ENCODE measurements around the gene MFN2.
"Not testable (repeated sequence)": the region's sequence is repeated elsewhere in the genome, so short reads cannot be mapped to it uniquely, and the experiment has no call there.

The MFN2 gene

DNA sequence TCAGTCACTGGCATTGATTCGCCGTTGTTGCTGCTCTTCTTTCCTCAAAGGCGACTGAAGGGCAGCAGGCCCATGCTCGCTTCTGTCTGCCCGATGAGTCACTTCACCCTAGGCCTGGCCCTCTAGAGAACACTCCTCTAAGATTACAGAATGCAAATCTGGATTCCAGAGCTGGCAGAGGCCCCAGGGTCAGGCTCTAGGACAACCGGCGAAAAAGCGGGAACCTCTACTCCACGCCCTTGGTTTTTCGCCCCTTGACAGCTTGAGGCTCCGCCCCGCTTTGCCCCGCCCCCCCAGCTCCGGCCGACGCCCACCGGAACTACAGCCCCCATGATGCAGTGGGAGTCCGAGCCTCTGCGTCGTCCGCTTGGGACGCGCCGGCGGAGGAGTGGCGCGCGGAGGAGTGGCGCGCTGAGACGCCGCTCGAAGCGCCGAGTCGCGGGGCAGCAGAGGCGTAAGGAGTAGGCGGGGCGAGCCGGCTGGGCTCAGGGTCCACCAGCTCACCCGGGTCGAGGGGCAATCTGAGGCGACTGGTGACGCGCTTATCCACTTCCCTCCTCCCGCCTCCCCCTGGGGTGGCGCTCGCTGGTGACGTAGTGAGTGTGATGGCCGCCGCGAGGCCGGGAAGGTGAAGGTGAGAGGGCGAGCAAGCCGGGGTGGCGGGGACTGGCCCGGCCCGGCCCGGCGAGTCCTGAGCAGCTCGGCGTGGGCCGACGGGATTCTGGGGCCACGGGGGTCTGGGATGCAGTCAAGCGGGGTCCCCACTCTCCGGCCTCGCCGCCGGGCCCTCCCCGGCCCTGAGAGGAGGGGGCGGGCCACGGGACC is at the start of gene MFN2:
MFN2 (plus strand) TSS at position 594 of the 825 bp plus-strand sequence. CDS start 8,725 bp downstream, outside the sequence.
- peak; percentile 78 for DNase-seq (ENCODE audit: low read depth)

DNA sequence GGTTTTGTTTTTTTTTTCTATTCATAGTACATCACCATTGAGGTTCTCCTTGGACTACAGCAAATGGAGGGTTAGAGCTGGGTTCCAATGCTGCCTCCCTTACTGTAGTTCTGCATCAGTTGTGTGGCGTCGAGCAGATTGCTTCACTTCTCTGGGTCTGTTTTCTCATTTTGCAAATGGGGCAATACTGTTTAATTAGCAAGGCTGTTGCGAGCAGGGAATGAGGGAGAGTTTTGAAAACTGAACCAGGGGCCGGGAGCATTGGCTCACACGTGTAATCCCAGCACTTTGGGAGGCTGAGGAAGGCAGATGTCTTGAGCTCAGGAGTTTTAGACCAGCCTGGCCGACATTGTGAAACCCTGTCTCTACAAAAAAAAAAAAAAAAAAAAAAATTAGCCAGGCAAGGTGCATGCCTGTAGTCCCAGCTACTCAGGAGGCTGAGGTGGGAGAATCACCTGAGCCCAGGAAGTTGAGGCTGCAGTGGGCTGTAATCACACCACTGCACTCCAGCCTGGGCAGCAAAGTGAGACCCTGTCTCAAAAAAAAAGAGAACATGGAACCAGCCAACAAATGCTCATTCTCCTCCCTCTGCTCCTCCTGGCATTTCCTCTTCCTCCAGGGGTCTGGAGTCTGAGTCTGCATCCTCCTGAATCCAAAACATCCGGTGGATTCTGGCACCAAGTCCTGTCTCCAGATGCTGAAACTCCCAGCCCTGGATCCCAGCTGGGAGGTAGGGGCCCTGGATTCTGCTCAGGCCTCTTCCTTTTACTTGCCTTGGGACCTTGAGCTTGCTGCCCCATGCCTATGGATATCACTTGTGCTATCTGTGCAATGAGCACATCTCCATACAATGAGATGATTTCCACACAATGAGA is 49.4 kb upstream of the MFN2 start:
- DNase-seq (ENCODE audit: low read depth): no peak

DNA sequence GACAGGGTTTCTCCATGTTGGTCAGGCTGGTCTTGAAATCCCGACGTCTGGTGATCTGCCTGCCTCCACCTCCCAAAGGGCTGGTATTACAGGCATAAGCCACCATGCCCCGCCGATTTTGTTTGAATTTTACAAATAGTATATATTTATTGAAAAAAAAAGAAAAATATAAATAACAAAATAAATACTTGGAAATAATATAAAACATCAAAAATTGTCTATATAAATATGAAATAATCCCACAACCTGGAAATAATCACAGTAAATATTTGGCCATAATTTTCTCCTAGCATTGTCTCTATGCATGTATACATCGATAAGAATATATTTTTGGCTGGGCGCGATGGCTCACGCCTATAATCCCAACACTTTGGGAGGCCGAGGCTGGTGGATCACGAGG is 48.4 kb upstream of the MFN2 start:
- DNase-seq (ENCODE audit: low read depth): no peak

DNA sequence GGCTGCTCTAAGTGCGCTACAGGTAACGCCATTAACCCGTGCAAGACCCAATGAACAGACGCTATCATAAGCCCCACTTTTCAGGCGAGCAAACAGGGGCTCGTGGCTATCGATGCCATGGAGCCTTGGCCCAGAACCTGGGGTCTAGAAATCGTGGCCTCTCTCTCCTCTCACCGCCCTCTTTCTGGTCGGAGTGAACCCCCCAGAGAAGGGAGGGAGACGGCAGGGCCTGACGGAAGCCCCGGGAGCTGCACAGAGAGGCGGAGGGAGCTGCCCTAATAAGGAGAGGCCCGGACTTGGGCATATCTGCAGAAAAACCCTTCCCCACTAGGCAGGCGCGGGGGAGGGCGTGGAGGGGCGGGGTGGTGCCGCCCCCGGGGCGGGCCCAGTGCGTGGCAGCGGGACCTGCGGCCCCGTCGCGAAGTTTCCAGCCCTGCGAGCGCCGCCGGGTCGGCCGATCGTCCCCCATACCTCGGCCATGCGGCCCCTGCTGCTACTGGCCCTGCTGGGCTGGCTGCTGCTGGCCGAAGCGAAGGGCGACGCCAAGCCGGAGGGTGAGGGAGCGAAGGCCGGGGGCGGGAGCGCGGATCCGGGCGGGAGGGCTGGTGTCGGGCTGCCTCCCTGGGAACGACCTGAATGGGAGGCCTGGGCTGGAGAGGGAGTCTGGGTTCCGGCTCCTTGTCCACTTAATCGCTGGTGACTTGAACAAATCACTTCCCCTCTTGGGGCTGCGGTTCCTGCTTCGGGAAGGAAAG is 45.8 kb upstream of the MFN2 start, which contains the start of gene PLOD1:
PLOD1 (plus strand) TSS at position 416 of the 755 bp plus-strand sequence; CDS start at position 479, 63 bp downstream.
- DNase-seq (ENCODE audit: low read depth): peak; percentile 61

DNA sequence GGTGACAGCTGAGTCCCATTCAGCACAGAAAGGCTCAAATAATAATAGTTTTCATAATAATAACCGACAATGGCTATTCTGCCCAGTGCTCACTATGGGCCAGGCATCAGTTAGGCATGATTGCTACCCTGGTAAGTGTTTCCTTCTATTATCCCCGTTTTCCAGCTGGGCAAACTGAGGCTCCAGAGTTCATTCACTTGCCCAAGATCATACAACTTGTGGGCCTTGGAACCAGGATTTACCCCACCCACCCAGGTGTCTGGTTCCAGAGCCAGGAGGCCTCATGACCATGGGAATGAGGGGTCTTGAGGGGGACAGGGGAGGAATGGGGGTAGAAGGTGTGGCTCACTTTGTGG is 45.2 kb upstream of the MFN2 start:
- DNase-seq (ENCODE audit: low read depth): no peak

DNA sequence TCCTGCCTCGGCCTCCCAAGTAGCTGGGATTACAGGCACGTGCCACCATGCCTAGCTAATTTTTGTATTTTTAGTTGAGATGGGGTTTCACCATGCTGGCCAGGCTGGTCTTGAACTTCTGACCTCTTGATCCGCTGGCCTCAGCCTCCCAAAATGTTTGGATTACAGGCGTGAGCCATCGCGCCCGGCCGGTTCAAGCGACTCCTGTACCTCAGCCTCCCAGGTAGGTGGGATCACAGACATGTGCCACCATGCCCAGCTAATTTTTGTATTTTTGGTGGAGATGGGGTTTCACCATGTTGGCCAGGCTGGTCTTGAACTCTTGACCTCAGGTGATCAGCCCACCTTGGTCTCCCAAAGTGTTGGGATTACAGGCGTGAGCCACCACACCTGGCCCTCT is 44.5 kb upstream of the MFN2 start:
- DNase-seq (ENCODE audit: low read depth): not testable (repeated sequence)

- DNase-seq (ENCODE audit: low read depth): no peak
These were observed 41.3 kb upstream of the MFN2 start for GRCh38 chr1:11938722-11939526.

GRCh38 chr1:11939794-11940193 is 40.5 kb upstream of the MFN2 start:
- DNase-seq (ENCODE audit: low read depth): not testable (repeated sequence)

DNA sequence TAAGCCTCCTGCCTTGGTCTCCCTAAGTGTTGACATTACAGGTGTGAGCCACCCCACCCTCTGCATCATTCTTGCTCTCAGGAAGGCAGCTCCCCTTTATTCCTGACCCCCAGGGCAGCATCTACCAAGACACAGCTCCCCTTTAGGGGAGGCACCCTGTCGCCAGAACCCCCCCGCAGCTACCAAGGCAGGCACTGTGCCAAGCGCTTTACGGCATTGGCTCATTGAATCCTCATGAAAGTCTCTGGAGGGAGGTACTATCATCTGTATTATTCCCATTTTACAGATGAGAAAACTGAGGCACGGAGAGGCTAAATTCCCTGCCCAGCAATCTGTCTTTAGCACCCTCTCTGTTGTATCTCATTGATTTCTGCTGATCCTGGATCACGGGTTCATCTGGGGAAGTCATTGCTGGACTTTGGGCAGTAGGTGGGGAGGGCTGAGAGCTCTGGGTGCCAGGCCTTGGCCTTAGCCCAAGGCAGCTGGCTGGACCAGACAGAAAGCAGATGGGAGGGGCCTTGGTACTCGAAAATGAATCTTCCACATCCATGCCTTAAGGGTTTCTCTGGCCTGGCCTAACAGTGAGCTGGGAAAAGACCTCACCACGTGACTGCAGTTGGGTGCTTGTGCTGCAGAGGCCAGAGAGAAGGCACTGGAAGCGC is 39.9 kb upstream of the MFN2 start:
- DNase-seq (ENCODE audit: low read depth): no peak

DNA sequence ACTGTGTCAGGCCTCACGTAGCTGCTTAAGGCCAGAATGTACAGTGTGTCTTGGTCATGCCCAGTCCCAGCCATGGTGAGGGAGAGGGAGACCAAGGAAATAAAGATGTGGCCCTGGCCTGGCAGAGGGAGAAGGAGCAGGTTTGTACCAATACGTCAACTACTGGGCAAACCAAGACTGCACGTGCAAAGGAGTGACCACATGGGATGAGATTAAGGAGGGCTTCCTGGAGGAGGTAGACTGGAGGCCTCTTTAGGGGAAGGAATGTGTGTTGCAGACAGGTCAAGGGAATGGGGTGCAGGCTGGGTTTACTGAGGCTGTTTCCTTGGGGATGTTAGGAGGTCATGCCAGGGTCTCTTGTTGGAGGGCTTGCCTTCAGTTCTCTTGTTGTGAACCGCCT is 38.0 kb upstream of the MFN2 start:
- no peak for DNase-seq (ENCODE audit: low read depth)

DNA sequence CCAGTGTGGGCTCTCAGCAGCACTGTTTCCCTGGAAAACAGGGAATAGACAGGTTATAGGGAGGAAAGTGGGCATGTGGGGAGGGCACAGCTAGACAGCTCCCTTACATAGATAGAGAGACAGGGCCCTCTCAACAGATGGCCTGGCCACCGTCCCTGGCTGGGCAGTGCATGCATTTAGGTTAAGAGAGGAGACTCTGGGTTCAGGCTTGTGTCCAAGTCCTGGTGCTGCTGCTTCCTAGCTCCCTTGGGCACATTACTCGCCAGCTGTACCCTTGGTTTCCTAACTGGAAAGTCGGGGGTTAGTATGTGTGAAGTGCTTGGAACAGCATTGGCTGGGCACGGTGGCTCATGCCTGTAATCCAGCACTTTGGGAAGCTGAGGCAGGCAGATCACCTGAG is 36.6 kb upstream of the MFN2 start:
- no peak for DNase-seq (ENCODE audit: low read depth)

DNA sequence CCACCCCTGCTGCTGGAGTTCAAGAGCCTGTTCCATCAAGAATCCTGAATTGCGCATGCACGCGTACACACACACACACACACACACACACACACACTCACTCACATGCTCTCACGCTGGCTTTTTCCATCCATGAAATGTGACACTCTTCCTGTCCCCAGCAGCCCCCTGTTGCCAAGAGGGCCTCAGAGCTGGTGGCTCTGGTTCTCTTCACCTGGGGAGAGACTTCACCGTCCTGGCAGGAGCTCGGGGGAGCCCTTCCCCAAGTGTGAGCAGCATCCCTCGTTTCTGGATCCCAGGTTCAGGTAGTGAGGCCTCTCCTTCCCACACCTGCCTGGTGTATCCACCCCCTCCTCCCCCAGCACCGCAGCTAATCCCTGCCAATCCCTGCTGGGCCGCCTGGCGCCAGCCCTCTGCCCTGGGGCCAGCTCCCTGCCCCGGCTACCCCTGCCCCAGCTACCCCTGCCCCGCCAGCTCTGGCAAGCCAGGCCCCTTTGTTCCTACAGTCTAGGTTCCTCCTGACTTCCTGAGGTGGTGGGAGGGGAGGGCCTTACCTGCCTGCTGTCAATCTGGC is 35.8 kb upstream of the MFN2 start:
- no peak for DNase-seq (ENCODE audit: low read depth)

GRCh38 chr1:11946647-11947046 is 33.6 kb upstream of the MFN2 start:
- DNase-seq (ENCODE audit: low read depth): no peak

- no peak for DNase-seq (ENCODE audit: low read depth)
These were observed 31.3 kb upstream of the MFN2 start for GRCh38 chr1:11948822-11949458.

DNA sequence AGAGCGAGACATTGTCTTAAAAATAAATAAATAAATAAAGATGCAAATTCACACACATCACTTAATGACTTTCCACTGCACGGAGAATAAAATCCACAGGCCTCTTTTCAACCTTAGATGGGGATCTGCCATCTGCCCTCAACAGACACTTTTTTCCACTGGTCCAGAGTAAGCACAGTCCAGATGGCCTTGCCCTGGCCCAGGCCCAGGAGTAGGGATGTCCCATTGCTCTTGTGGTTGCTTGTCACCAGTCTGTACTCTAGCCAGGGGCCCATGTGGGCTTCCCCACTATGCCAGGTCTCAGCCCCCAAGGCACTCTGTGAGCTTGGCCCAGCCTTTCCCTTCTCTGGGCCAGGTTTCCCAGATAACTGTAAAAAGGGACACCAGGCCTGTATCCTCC is 28.3 kb upstream of the MFN2 start:
- DNase-seq (ENCODE audit: low read depth): no peak

GRCh38 chr1:11952455-11953109 is 27.7 kb upstream of the MFN2 start:
- no peak for DNase-seq (ENCODE audit: low read depth)

DNA sequence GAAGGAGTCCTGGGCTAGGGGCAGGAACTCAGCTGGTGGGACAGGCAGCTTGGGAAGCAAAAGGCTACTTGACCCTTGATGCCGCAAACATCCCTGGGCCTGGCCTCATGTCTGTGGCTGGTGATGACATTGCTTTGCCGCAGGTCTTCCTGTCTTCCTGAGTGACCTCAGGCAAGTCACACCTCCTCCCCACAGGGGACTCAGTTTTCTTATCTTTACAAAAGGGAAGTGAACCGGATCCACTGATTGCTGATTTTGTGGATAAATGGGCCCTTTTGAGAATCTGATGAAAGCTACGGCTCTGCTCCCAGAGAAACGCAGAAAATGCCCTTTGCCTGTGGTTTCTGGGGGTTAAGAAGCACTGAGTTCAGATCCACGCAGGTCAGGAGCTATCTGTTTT is 25.0 kb upstream of the MFN2 start:
- DNase-seq (ENCODE audit: low read depth): no peak

DNA sequence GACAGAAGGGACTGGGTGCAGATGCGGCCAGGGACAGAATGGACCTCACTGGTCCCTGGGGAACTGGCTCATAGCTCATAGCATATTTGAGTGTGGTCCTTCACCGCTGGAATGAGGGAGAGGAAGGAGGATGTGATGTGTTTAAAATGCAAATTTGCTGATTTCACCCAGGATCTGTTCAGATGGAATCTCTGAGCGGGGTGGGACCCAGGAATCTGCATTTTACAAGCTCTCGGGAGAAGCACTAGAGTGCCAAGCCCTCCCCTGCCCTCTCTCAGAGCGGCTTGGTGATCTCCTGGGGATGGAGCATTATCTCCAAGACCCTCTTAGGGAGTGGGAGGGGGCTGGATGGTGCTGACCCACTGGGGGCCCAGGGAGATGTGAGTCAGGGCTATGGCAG is 22.8 kb upstream of the MFN2 start:
- DNase-seq (ENCODE audit: low read depth): no peak

- DNase-seq (ENCODE audit: low read depth): no peak
These were observed 22.3 kb upstream of the MFN2 start for GRCh38 chr1:11957897-11958296.

DNA sequence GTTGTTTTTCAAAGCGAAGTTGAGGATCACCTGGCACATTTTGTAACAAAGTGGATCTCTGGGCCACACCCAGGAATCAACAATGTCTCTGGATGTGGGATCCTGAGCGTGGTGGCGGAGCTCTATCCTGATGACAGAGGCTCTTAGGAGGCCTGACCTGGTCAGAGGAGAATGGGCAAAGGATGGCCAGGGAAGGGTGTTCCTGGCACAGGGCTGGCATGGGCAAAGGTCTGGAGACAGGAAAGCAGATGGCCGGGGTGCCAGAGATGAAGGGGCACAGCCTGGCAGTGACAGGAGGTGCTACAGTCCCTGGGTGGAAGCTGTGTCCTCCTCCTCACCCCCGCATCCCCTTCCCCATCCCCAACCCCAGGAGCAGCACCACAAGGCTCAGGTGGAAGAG is 20.0 kb upstream of the MFN2 start:
- DNase-seq (ENCODE audit: low read depth): no peak

Data from stimulated activated CD8-positive, alpha-beta memory T cell treated with anti-CD3 and anti-CD28 coated beads, Interleukin-15, amount 100 ng/mL, for 24 hours (primary cell).